Activated naive CD8-positive, alpha-beta T cell (primary cell): ENCODE results near the gene DLGAP4.

Experiments used
- H3K27ac Mint-ChIP-seq: one replicate; pipeline ENCODE4 v1.8.0; 2021; ENCODE audit warnings: mixed read lengths
- H3K27me3 Mint-ChIP-seq: one replicate; pipeline ENCODE4 v1.8.0; 2021; ENCODE audit warnings: mixed read lengths
- H3K36me3 Mint-ChIP-seq: one replicate; pipeline ENCODE4 v1.8.0; 2021; ENCODE audit warnings: mixed read lengths
- H3K4me1 Mint-ChIP-seq: one replicate; pipeline ENCODE4 v1.8.0; 2021; ENCODE audit warnings: low read depth, mixed read lengths
- H3K4me3 Mint-ChIP-seq: one replicate; pipeline ENCODE4 v1.8.0; 2021; ENCODE audit warnings: mild to moderate bottlenecking, mixed read lengths
- H3K9me3 Mint-ChIP-seq: one replicate; pipeline ENCODE4 v1.8.0; 2021; ENCODE audit warnings: low read depth, mixed read lengths

Gene DLGAP4

GRCh38 chr20:36341331-36342020 lies 35.3 kb downstream of the DLGAP4 start:
- Mint-ChIP-seq H3K4me3 (no peak overlapping the region), H3K4me1 (peaks cover 2% of the 10 kb centered on the region), H3K9me3 (no peaks in the 10 kb centered on the region), H3K27me3 (no peaks in the 10 kb centered on the region), H3K27ac (no peak overlapping the region), H3K36me3 (no peaks in the 10 kb centered on the region)

- Mint-ChIP-seq H3K27ac (no peak overlapping the region), H3K27me3 (peaks cover 2% of the 10 kb centered on the region), H3K36me3 (no peaks in the 10 kb centered on the region), H3K4me1 (peaks cover 2% of the 10 kb centered on the region), H3K4me3 (no peak overlapping the region), H3K9me3 (no peaks in the 10 kb centered on the region)
These were observed 36.4 kb downstream of the DLGAP4 start for GRCh38 chr20:36342331-36343120.

- Mint-ChIP-seq H3K36me3 (no peaks in the 10 kb centered on the region), H3K27me3 (peaks cover 2% of the 10 kb centered on the region), H3K4me3 (no peak overlapping the region), H3K9me3 (no peaks in the 10 kb centered on the region), H3K4me1 (peaks cover 2% of the 10 kb centered on the region), H3K27ac (no peak overlapping the region)
These were observed 37.5 kb downstream of the DLGAP4 start for GRCh38 chr20:36343641-36344040.

GRCh38 chr20:36344517-36345132 lies 38.5 kb downstream of the DLGAP4 start:
- Mint-ChIP-seq H3K4me1 (peaks cover 1% of the 10 kb centered on the region), H3K36me3 (no peaks in the 10 kb centered on the region), H3K27me3 (peaks cover 2% of the 10 kb centered on the region), H3K9me3 (no peaks in the 10 kb centered on the region), H3K27ac (no peak overlapping the region), H3K4me3 (no peak overlapping the region)

GRCh38 chr20:36346256-36346655 lies 40.1 kb downstream of the DLGAP4 start:
- peaks cover 2% of the 10 kb centered on the region for H3K27me3 Mint-ChIP-seq
- no peaks in the 10 kb centered on the region for H3K36me3 Mint-ChIP-seq
- H3K4me1 Mint-ChIP-seq, result no peaks in the 10 kb centered on the region

GRCh38 chr20:36349384-36350170 lies 43.4 kb downstream of the DLGAP4 start:
- no peak overlapping the region for H3K4me3 Mint-ChIP-seq
- peaks cover 2% of the 10 kb centered on the region for H3K27me3 Mint-ChIP-seq
- H3K9me3 Mint-ChIP-seq, result no peaks in the 10 kb centered on the region

More at GRCh38 chr20:36346256-36346655, 40.1 kb downstream of the DLGAP4 start:
- no peak overlapping the region for H3K4me3 Mint-ChIP-seq
- H3K27ac Mint-ChIP-seq, result no peak overlapping the region
- no peaks in the 10 kb centered on the region for H3K9me3 Mint-ChIP-seq

GRCh38 chr20:36350439-36350838 lies 44.3 kb downstream of the DLGAP4 start:
- H3K27me3 Mint-ChIP-seq, result peaks cover 2% of the 10 kb centered on the region
- no peaks in the 10 kb centered on the region for H3K9me3 Mint-ChIP-seq
- no peak overlapping the region for H3K4me3 Mint-ChIP-seq

More at GRCh38 chr20:36349384-36350170, 43.4 kb downstream of the DLGAP4 start:
- H3K27ac Mint-ChIP-seq, result no peak overlapping the region
- no peaks in the 10 kb centered on the region for H3K4me1 Mint-ChIP-seq
- no peaks in the 10 kb centered on the region for H3K36me3 Mint-ChIP-seq

GRCh38 chr20:36351937-36352336 lies 45.8 kb downstream of the DLGAP4 start:
- no peaks in the 10 kb centered on the region for H3K36me3 Mint-ChIP-seq
- H3K4me1 Mint-ChIP-seq, result no peaks in the 10 kb centered on the region
- peaks cover 2% of the 10 kb centered on the region for H3K27me3 Mint-ChIP-seq
- no peaks in the 10 kb centered on the region for H3K9me3 Mint-ChIP-seq
- H3K4me3 Mint-ChIP-seq, result no peak overlapping the region
- no peak overlapping the region for H3K27ac Mint-ChIP-seq

More at GRCh38 chr20:36350439-36350838, 44.3 kb downstream of the DLGAP4 start:
- Mint-ChIP-seq H3K36me3 (no peaks in the 10 kb centered on the region), H3K27ac (no peak overlapping the region), H3K4me1 (no peaks in the 10 kb centered on the region)

GRCh38 chr20:36352843-36353553 lies 46.9 kb downstream of the DLGAP4 start:
- H3K4me3 Mint-ChIP-seq, result no peak overlapping the region
- no peaks in the 10 kb centered on the region for H3K36me3 Mint-ChIP-seq
- H3K9me3 Mint-ChIP-seq, result no peaks in the 10 kb centered on the region
- H3K27me3 Mint-ChIP-seq, result peaks cover 3% of the 10 kb centered on the region
- H3K4me1 Mint-ChIP-seq, result no peaks in the 10 kb centered on the region
- no peak overlapping the region for H3K27ac Mint-ChIP-seq

- Mint-ChIP-seq H3K36me3 (no peaks in the 10 kb centered on the region), H3K27ac (no peak overlapping the region), H3K27me3 (peaks cover 3% of the 10 kb centered on the region), H3K4me1 (no peaks in the 10 kb centered on the region), H3K9me3 (no peaks in the 10 kb centered on the region), H3K4me3 (no peak overlapping the region)
These were observed 47.6 kb downstream of the DLGAP4 start for GRCh38 chr20:36353740-36354139.

- Mint-ChIP-seq H3K4me1 (no peaks in the 10 kb centered on the region), H3K36me3 (no peaks in the 10 kb centered on the region), H3K27me3 (peaks cover 3% of the 10 kb centered on the region), H3K9me3 (no peaks in the 10 kb centered on the region), H3K27ac (no peak overlapping the region), H3K4me3 (no peak overlapping the region)
These were observed 49.5 kb downstream of the DLGAP4 start for GRCh38 chr20:36355469-36356171.

GRCh38 chr20:36359668-36360406 lies 53.7 kb downstream of the DLGAP4 start:
- Mint-ChIP-seq H3K4me3 (no peak overlapping the region), H3K27me3 (peaks cover 3% of the 10 kb centered on the region), H3K36me3 (no peaks in the 10 kb centered on the region), H3K27ac (no peak overlapping the region), H3K9me3 (no peaks in the 10 kb centered on the region), H3K4me1 (no peaks in the 10 kb centered on the region)

GRCh38 chr20:36360429-36360828 lies 54.3 kb downstream of the DLGAP4 start:
- H3K4me3 Mint-ChIP-seq, result no peak overlapping the region
- no peaks in the 10 kb centered on the region for H3K9me3 Mint-ChIP-seq
- peaks cover 3% of the 10 kb centered on the region for H3K27me3 Mint-ChIP-seq
- H3K36me3 Mint-ChIP-seq, result no peaks in the 10 kb centered on the region
- H3K27ac Mint-ChIP-seq, result no peak overlapping the region
- H3K4me1 Mint-ChIP-seq, result no peaks in the 10 kb centered on the region
